HFFc6 (cell line): ENCODE measurements around the gene KIF19. TPM values are rescaled to one million over a fixed set of nuclear protein-coding genes. Genes with fewer than 3 reads are reported as not detected.

Experiments
- DNase-seq: peaks from one replicate; pipeline ENCODE4 v3.0.0-alpha.2; 2018
- H3K27ac Mint-ChIP-seq: 2 replicates; pipeline ENCODE4 v1.8.0; 2020; ENCODE audit warnings: mild to moderate bottlenecking, mixed read lengths
- H3K27me3 Mint-ChIP-seq: 2 replicates; pipeline ENCODE4 v1.8.0; 2021; ENCODE audit warnings: mild to moderate bottlenecking, moderate library complexity, mixed read lengths; ENCODE audit not compliant: insufficient read depth
- H3K36me3 Mint-ChIP-seq: 2 replicates; pipeline ENCODE4 v1.8.0; 2021; ENCODE audit warnings: low read depth, mixed read lengths
- H3K4me1 Mint-ChIP-seq: 2 replicates; pipeline ENCODE4 v1.8.0; 2020; ENCODE audit warnings: low read depth, mixed read lengths
- H3K4me3 Mint-ChIP-seq: 2 replicates; pipeline ENCODE4 v1.8.0; 2020; ENCODE audit warnings: mild to moderate bottlenecking, moderate library complexity, mixed read lengths
- H3K9me3 Mint-ChIP-seq: 2 replicates; pipeline ENCODE4 v1.8.0; 2020; ENCODE audit warnings: mild to moderate bottlenecking, mixed read lengths
- total RNA-seq, 6 experiments: library from RNA; stranded (reverse); fragmentation: NEBNext Ultra II Directional; extraction: Animal tissue kit (Norgen Biotek cat#: 25700); gene quantifications; 2 replicates in 1 of 6; 3 replicates in 5 of 6; pipeline ENCODE4 v1.2.3, GENCODE V29; 2021
- TF ChIP-seq, protein P1 (sequence below): fragments of 200-600 bp; sonication (generic); IDR thresholded peaks from 2 replicates; pipeline ENCODE4 v1.5.0; 2021; ENCODE audit warnings: antibody characterized with exemption, mild to moderate bottlenecking

The KIF19 gene
- total RNA-seq, 6 experiments from 2014 or later = not detected

DNA sequence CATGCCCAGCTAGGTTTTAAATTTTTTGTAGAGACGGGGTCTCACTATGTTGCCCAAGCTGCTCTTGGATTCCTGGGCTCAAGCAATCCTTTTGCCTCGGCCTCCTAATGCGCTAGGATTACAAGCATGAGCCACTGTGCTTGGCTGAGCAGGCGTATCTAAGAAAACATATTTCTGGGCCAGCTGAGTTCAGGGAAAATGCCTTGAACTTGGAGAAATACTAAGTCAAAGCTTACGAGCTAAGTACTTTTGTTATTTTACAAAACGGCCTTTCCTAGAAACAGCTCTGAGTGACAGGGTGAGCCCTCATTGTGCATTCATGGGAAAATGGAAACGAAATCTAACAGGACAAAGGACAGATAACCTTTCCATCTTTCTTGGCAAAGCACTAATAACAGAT, 27.2 kb upstream of the KIF19 start:
- no peak overlapping the region for H3K4me3 Mint-ChIP-seq
- peaks cover 12% of the 10 kb centered on the region; the same call in 1 of the 2 replicates for H3K9me3 Mint-ChIP-seq
- H3K4me1 Mint-ChIP-seq = no peaks in the 10 kb centered on the region
- no peaks in the 10 kb centered on the region; the same call in none of the 2 replicates for H3K27me3 Mint-ChIP-seq
- no peak for DNase-seq
- no peaks in the 10 kb centered on the region for H3K36me3 Mint-ChIP-seq
- TF ChIP-seq, protein P1, sequence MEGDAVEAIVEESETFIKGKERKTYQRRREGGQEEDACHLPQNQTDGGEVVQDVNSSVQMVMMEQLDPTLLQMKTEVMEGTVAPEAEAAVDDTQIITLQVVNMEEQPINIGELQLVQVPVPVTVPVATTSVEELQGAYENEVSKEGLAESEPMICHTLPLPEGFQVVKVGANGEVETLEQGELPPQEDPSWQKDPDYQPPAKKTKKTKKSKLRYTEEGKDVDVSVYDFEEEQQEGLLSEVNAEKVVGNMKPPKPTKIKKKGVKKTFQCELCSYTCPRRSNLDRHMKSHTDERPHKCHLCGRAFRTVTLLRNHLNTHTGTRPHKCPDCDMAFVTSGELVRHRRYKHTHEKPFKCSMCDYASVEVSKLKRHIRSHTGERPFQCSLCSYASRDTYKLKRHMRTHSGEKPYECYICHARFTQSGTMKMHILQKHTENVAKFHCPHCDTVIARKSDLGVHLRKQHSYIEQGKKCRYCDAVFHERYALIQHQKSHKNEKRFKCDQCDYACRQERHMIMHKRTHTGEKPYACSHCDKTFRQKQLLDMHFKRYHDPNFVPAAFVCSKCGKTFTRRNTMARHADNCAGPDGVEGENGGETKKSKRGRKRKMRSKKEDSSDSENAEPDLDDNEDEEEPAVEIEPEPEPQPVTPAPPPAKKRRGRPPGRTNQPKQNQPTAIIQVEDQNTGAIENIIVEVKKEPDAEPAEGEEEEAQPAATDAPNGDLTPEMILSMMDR = no peak
- H3K27ac Mint-ChIP-seq = no peak overlapping the region

DNA sequence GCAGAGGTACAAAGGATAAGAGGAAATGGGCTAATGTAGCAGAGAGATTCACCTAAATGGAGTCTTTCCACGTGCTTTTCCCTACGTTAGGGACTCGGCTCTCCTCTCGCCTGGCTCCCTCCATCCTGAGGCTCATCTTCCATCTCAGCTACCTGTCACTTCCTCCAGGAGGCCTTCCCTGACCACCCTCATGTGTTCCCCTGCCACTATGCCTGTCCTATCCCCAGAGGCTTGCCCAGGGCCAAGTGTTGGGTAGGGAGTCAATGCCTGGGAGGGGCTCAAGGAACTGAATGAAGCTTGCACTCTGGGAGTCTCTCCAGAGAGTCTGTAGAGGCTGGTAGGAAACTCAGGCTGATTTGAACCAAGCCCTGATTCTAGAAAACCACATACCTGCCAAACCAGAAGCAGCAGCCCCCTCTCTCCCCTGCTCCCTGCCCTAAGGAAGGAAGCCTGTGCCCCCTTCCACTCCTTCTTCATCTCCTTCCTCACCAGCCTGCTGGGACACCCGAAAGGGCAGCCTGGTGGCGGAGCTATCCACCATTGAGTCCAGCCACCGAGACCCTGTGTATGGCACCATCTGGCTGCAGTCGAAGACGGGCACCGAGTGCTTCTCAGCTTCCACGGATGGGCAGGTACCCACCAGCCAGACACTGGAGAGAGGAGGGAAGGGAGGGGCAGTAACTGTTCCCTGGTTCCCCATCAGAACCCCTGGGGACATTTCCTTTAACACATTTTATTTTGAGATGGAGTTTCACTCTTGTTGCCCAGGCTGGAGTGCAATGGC, 26.6 kb upstream of the KIF19 start:
- H3K27me3 Mint-ChIP-seq = no peaks in the 10 kb centered on the region; the same call in none of the 2 replicates
- DNase-seq = no peak
- peaks cover 6% of the 10 kb centered on the region; the same call in 1 of the 2 replicates for H3K9me3 Mint-ChIP-seq
- no peaks in the 10 kb centered on the region for H3K4me1 Mint-ChIP-seq
- no peak overlapping the region for H3K4me3 Mint-ChIP-seq
- no peaks in the 10 kb centered on the region for H3K36me3 Mint-ChIP-seq
- no peak overlapping the region for H3K27ac Mint-ChIP-seq
- TF ChIP-seq, protein P1 = no peak

DNA sequence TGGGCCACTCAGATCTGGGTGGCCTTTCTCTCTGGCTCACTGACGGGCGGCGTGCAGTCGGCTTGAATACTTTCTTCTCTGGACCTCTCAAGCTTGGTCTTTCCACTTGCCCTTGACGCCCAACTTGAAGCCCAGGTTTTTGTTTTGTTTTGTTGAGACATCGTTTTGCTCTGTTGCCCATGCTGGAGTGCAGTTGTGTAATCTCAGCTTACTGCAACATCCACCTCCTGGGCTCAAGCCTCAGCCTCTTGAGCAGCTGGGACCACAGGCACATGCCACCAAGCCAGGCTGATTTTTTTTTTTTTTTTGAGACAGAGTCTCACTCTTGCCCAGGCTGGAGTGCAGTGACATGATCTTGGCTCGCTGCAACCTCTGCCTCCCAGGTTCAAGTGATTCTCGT, 22.7 kb upstream of the KIF19 start:
- Mint-ChIP-seq H3K27me3 (no peaks in the 10 kb centered on the region; the same call in 1 of the 2 replicates), H3K4me1 (no peaks in the 10 kb centered on the region), H3K9me3 (peaks cover 15% of the 10 kb centered on the region), H3K27ac (no peak overlapping the region), H3K36me3 (no peaks in the 10 kb centered on the region), H3K4me3 (no peak overlapping the region)
- TF ChIP-seq, protein P1 = no peak
- DNase-seq = no peak

DNA sequence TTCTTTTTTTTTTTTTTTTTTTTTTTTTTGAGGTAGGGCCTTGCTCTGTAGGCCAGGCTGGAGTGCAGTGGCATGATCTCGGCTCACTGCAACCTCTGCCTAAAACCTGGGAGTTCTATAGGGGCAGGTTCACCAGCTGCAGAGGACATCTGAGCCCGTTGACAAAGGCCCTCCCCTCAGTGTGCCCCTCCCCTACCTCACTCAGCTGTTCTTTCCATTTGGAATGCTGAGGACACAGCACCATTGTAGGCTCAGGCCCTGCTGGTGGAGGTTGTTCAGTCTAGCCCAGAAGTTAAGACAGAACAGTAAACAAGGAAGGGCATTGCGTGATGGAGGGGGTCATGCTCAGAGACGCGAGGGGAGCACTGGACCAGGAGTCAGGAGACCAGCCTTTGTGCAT, 21.8 kb upstream of the KIF19 start:
- no peaks in the 10 kb centered on the region; the same call in 1 of the 2 replicates for H3K27me3 Mint-ChIP-seq
- peaks cover 18% of the 10 kb centered on the region for H3K9me3 Mint-ChIP-seq
- TF ChIP-seq, protein P1 = no peak
- H3K4me1 Mint-ChIP-seq = no peaks in the 10 kb centered on the region
- no peak overlapping the region for H3K27ac Mint-ChIP-seq
- H3K4me3 Mint-ChIP-seq = no peak overlapping the region
- DNase-seq = no peak
- H3K36me3 Mint-ChIP-seq = no peaks in the 10 kb centered on the region

DNA sequence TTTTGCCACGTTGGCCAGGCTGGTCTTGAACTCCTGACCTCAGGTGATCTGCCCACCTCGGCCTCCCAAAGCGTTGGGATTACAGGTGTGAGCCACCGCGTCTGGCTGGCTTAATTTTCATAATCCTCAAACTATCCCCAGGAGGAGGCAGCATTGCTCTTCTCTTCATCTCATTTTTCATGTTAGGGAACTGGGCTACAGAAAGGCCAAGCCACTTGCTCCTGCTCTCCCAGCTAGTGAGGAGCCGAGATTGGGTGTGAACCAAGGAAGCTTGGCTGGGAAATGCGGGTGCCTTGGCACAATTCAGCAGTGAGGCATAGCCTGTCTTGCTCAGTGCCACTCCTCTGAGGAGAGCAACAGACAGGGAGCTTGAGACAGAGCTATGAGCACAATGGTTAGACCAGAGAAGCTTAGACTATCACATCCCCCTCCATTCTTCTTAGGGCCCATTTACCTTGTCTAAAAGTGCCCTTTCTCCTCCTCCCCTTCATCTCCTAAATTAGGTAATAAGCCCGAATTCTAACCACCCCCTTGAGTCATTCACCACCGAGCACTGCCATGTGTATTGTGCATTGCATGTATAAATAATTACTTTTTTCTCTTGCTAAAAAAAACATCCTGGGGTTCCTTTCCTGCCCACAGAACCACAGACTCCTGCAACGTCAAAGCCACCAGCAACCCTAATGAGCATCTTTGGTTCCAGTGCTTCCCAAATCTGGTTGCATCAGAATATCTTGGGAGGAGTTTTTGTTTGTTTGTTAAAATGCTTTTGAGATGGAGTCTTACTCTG, 20.0 kb upstream of the KIF19 start:
- TF ChIP-seq, protein P1 = no peak
- Mint-ChIP-seq H3K4me3 (no peak overlapping the region), H3K36me3 (no peaks in the 10 kb centered on the region), H3K9me3 (peaks cover 18% of the 10 kb centered on the region), H3K27ac (no peak overlapping the region), H3K4me1 (no peaks in the 10 kb centered on the region), H3K27me3 (no peaks in the 10 kb centered on the region; the same call in 1 of the 2 replicates)
- DNase-seq = no peak
